ENCODE results near the gene LTBP3. TPM values are rescaled to one million over a fixed set of nuclear protein-coding genes. Genes with fewer than 3 reads are reported as not detected.

The LTBP3 gene
- total and polyA plus RNA-seq, 2 of the 13 experiments (the other 11 are each of a cell fraction or from before 2014, with no cell fraction given): 12.2 to 68.1 TPM

GRCh38 chr11:65588199-65589054 is 30.3 kb upstream of the LTBP3 start:
- CTCF ChIA-PET (ENCODE audit: low intra/inter-chr PET ratio, low total read pairs): interaction anchor here (2.2 kb wide), 1 partner anchor 14 kb away, joined by 16 read pairs; no protein-coding TSS in a partner anchor
- Histone ChIP-seq H2AFZ (ENCODE audit: low read length) (no peak overlapping the region), H3K36me3 (replicated peaks in 1 of 2; ENCODE audit: control insufficient read depth in 1 of 2, insufficient read depth in 2 of 2, low read length in 2 of 2) (no peaks in the 10 kb centered on the region), H3K4me3 (replicated peaks in 1 of 3; ENCODE audit: insufficient read depth in 1 of 3, low read depth in 2 of 3, low read length in 3 of 3) (no peak overlapping the region), H3K79me2 (ENCODE audit: insufficient read depth, low read length) (no peaks in the 10 kb centered on the region), H3K4me1 (ENCODE audit: insufficient read depth, low read length) (peaks cover 25% of the 10 kb centered on the region), H3K9me3 (ENCODE audit: low read length) (no peaks in the 10 kb centered on the region), H3K4me2 (ENCODE audit: low read depth, low read length) (peak overlapping the region; percentile 4; the same call in 1 of the 2 replicates), H3K27me3 (ENCODE audit: control insufficient read depth in 1 of 2, insufficient read depth in 2 of 2, low read length in 2 of 2) (no peaks in the 10 kb centered on the region), H3K9ac (ENCODE audit: insufficient read depth, low read depth, low read length) (no peak overlapping the region), H3K27ac (ENCODE audit: extremely low read length, insufficient read depth, low read length) (no peak overlapping the region), H4K20me1 (ENCODE audit: insufficient read depth, low read length) (no peaks in the 10 kb centered on the region)
- BruUV-seq (replicated peaks): no TSS peak
- ATAC-seq (peak; percentile 90), FAIRE-seq (peak; percentile 70), DNase-seq (ENCODE audit: low spot score) (peak; percentile 73)
- 59% methylated on average over 7 of the region's 13 CpGs for WGBS (ENCODE audit: low lambda C conversion rate)
- intact Hi-C loops (cut with micrococcal nuclease; ENCODE audit: unreplicated experiment): no loop called here
- in situ Hi-C loops (cut with HindIII; ENCODE audit: extremely low pct_ligation_motif_present, low pct_unique_long_range_greater_than_20kb): loop anchor here (5.0 kb wide), 1 partner anchor 46 kb away; no protein-coding TSS in a partner anchor
- POLR2A ChIA-PET: interaction anchor here (1.2 to 1.5 kb wide), 3 partner anchors 11 to 18 kb away, joined by 3 to 6 read pairs (median 4); partner anchors contain the start of gene ZNRD2
- TF ChIP-seq AGO1 (IDR thresholded peaks at IDR 0.05; ENCODE audit: low read depth, low read length, poor library complexity, severe bottlenecking) (peak; percentile 28), NR2C2 (CRISPR knock-in tag; IDR thresholded peaks at IDR 0.05; ENCODE audit: borderline replicate concordance) (peak; percentile 16; the same call in 1 of the 2 replicates), ZBTB20 (CRISPR knock-in tag; IDR thresholded peaks at IDR 0.05; ENCODE audit: borderline replicate concordance, low read depth) (no peak), KDM6A (CRISPR knock-in tag; IDR thresholded peaks at IDR 0.05; ENCODE audit: low read depth) (no peak), GRHL1 (CRISPR knock-in tag; conservative IDR thresholded peaks at IDR 0.05) (no peak), MAF1 (CRISPR knock-in tag; IDR thresholded peaks at IDR 0.05; ENCODE audit: borderline replicate concordance) (no peak), RXRB (CRISPR knock-in tag; IDR thresholded peaks at IDR 0.05; ENCODE audit: borderline replicate concordance) (peak; percentile 19; the same call in 1 of the 2 replicates), PCBP1 (IDR thresholded peaks at IDR 0.05; ENCODE audit: borderline replicate concordance, low read depth, low read length) (0 out of 2 replicates have a peak, but pooled peaks have one; percentile 30), RAD21 (CRISPR knock-in tag; IDR thresholded peaks at IDR 0.05) (peak; percentile 84), ZIK1 (CRISPR knock-in tag; IDR thresholded peaks at IDR 0.05; ENCODE audit: borderline replicate concordance, low read depth) (no peak), ZNF3 (CRISPR knock-in tag; IDR thresholded peaks at IDR 0.05) (no peak), KAT2B (IDR thresholded peaks at IDR 0.05; ENCODE audit: borderline replicate concordance, low read depth, low read length) (no peak), SPEN (CRISPR knock-in tag; IDR thresholded peaks at IDR 0.05; ENCODE audit: low read depth) (no peak)
- TF ChIP-seq, protein P1, sequence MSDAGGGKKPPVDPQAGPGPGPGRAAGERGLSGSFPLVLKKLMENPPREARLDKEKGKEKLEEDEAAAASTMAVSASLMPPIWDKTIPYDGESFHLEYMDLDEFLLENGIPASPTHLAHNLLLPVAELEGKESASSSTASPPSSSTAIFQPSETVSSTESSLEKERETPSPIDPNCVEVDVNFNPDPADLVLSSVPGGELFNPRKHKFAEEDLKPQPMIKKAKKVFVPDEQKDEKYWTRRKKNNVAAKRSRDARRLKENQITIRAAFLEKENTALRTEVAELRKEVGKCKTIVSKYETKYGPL (CRISPR knock-in tag; IDR thresholded peaks at IDR 0.05): no peak
- TF ChIP-seq, protein P2, sequence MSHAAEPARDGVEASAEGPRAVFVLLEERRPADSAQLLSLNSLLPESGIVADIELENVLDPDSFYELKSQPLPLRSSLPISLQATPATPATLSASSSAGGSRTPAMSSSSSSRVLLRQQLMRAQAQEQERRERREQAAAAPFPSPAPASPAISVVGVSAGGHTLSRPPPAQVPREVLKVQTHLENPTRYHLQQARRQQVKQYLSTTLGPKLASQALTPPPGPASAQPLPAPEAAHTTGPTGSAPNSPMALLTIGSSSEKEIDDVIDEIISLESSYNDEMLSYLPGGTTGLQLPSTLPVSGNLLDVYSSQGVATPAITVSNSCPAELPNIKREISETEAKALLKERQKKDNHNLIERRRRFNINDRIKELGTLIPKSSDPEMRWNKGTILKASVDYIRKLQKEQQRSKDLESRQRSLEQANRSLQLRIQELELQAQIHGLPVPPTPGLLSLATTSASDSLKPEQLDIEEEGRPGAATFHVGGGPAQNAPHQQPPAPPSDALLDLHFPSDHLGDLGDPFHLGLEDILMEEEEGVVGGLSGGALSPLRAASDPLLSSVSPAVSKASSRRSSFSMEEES (CRISPR knock-in tag; IDR thresholded peaks at IDR 0.05): no peak
- TF ChIP-seq, protein P3, sequence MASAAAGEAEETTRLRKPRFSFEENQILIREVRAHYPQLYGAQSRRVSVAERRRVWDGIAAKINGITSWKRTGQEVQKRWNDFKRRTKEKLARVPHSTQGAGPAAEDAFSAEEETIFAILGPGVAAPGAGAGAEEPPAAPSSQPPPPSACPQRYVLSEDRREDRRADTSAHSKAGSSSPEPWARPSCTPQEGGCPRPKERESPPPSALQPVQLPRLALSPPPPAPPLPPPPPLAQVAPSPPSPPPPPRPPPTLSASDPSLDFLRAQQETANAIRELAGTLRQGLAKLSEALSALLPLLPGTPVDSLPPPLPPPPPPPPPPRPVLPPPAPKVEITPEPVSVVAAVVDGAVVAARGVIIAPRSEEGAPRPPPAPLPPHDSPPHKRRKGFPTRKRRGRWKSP (CRISPR knock-in tag; IDR thresholded peaks at IDR 0.05): no peak
- TF ChIP-seq, protein P4, sequence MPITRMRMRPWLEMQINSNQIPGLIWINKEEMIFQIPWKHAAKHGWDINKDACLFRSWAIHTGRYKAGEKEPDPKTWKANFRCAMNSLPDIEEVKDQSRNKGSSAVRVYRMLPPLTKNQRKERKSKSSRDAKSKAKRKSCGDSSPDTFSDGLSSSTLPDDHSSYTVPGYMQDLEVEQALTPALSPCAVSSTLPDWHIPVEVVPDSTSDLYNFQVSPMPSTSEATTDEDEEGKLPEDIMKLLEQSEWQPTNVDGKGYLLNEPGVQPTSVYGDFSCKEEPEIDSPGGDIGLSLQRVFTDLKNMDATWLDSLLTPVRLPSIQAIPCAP (CRISPR knock-in tag; IDR thresholded peaks at IDR 0.05; ENCODE audit: low read depth): no peak
